H1 (cell line): ENCODE measurements around the gene TEX51. TPM values are rescaled to one million over a fixed set of nuclear protein-coding genes. Genes with fewer than 3 reads are reported as not detected.

Experiments
- CBX8 ChIP-seq: fragments of 300-800, 300-1000 bp; sonication (generic); IDR thresholded peaks from 2 replicates; pipeline ENCODE4 v1.7.1; 2016; ENCODE audit warnings: low read depth, low read length, borderline replicate concordance
- JUN ChIP-seq: IDR thresholded peaks from 2 replicates; pipeline ENCODE4 v1.6.1; 2011; ENCODE audit warnings: low read depth, mild to moderate bottlenecking, improper control_type of control experiment, low read length
- MAFK ChIP-seq: IDR thresholded peaks from 2 replicates; pipeline ENCODE4 v1.6.1; 2012; ENCODE audit warnings: low read depth, mild to moderate bottlenecking, improper control_type of control experiment, low read length
- RXRA ChIP-seq: IDR thresholded peaks from 2 replicates; pipeline ENCODE4 v1.6.1; 2011; ENCODE audit warnings: low read depth, mild to moderate bottlenecking, low read length, moderate library complexity; ENCODE audit not compliant: insufficient read depth
- TEAD4 ChIP-seq: IDR thresholded peaks from 2 replicates; pipeline ENCODE4 v1.6.1; 2012; ENCODE audit warnings: low read depth, low read length, inconsistent platforms, mixed read lengths
- polyA plus RNA-seq, 7 experiments: library from polyadenylated mRNA; depleted of rRNA in 3 of 7; stranded (reverse) in 5 of 7; unstranded in 2 of 7; fragments of >200 nt in 5 of 7; fragments of 200-250 nt in 2 of 7; gene quantifications; 1 replicate in 5 of 7; 2 replicates in 1 of 7; 4 replicates in 1 of 7; pipeline versions ENCODE4 v1.2.1 to v1.2.3, GENCODE V29; 2011 to 2013; ENCODE audit warnings: missing spikeins in 2 of 7, mixed read lengths in 2 of 7
- total RNA-seq: library from RNA; stranded (reverse); fragmentation: NEBNext Ultra II Directional; extraction: Animal tissue kit (Norgen Biotek cat#: 25700); gene quantifications from 2 replicates; pipeline ENCODE4 v1.2.1, GENCODE V29; 2021
- TF ChIP-seq, protein P1 (sequence below): fragments of 300-600 bp; sonication (generic); IDR thresholded peaks from 2 replicates; pipeline ENCODE4 v1.7.1; 2012; ENCODE audit warnings: low read length, moderate library complexity, mild to moderate bottlenecking, inconsistent platforms; ENCODE audit not compliant: insufficient replicate concordance
- TF ChIP-seq, protein P2 (sequence below): IDR thresholded peaks from 2 replicates; pipeline ENCODE4 v1.6.1; 2012; ENCODE audit warnings: low read length, inconsistent platforms

The TEX51 gene
- total and polyA plus RNA-seq, 2 of the 8 experiments (the other 6 are each of a cell fraction or from before 2014, with no cell fraction given): not detected

DNA sequence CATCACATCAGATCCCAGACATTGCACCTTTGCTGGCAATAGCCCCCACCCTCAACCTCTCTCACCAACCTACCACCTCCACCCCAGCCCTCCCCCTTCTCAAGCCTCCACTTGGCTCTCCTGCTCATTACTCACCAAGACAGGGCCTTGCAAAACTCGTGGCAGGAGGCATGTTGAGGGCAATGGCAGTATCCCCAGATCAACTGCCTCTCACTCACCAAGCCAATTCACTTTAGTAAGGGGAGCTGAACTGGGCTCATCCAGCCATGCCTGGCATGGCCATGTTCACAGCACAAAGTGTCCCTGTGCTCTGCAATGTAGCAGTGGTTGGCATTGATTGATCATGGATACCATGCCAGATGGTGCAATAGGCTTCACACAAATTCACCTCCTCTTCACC, 46.3 kb upstream of the TEX51 start (continued):
- TF ChIP-seq, protein P1, sequence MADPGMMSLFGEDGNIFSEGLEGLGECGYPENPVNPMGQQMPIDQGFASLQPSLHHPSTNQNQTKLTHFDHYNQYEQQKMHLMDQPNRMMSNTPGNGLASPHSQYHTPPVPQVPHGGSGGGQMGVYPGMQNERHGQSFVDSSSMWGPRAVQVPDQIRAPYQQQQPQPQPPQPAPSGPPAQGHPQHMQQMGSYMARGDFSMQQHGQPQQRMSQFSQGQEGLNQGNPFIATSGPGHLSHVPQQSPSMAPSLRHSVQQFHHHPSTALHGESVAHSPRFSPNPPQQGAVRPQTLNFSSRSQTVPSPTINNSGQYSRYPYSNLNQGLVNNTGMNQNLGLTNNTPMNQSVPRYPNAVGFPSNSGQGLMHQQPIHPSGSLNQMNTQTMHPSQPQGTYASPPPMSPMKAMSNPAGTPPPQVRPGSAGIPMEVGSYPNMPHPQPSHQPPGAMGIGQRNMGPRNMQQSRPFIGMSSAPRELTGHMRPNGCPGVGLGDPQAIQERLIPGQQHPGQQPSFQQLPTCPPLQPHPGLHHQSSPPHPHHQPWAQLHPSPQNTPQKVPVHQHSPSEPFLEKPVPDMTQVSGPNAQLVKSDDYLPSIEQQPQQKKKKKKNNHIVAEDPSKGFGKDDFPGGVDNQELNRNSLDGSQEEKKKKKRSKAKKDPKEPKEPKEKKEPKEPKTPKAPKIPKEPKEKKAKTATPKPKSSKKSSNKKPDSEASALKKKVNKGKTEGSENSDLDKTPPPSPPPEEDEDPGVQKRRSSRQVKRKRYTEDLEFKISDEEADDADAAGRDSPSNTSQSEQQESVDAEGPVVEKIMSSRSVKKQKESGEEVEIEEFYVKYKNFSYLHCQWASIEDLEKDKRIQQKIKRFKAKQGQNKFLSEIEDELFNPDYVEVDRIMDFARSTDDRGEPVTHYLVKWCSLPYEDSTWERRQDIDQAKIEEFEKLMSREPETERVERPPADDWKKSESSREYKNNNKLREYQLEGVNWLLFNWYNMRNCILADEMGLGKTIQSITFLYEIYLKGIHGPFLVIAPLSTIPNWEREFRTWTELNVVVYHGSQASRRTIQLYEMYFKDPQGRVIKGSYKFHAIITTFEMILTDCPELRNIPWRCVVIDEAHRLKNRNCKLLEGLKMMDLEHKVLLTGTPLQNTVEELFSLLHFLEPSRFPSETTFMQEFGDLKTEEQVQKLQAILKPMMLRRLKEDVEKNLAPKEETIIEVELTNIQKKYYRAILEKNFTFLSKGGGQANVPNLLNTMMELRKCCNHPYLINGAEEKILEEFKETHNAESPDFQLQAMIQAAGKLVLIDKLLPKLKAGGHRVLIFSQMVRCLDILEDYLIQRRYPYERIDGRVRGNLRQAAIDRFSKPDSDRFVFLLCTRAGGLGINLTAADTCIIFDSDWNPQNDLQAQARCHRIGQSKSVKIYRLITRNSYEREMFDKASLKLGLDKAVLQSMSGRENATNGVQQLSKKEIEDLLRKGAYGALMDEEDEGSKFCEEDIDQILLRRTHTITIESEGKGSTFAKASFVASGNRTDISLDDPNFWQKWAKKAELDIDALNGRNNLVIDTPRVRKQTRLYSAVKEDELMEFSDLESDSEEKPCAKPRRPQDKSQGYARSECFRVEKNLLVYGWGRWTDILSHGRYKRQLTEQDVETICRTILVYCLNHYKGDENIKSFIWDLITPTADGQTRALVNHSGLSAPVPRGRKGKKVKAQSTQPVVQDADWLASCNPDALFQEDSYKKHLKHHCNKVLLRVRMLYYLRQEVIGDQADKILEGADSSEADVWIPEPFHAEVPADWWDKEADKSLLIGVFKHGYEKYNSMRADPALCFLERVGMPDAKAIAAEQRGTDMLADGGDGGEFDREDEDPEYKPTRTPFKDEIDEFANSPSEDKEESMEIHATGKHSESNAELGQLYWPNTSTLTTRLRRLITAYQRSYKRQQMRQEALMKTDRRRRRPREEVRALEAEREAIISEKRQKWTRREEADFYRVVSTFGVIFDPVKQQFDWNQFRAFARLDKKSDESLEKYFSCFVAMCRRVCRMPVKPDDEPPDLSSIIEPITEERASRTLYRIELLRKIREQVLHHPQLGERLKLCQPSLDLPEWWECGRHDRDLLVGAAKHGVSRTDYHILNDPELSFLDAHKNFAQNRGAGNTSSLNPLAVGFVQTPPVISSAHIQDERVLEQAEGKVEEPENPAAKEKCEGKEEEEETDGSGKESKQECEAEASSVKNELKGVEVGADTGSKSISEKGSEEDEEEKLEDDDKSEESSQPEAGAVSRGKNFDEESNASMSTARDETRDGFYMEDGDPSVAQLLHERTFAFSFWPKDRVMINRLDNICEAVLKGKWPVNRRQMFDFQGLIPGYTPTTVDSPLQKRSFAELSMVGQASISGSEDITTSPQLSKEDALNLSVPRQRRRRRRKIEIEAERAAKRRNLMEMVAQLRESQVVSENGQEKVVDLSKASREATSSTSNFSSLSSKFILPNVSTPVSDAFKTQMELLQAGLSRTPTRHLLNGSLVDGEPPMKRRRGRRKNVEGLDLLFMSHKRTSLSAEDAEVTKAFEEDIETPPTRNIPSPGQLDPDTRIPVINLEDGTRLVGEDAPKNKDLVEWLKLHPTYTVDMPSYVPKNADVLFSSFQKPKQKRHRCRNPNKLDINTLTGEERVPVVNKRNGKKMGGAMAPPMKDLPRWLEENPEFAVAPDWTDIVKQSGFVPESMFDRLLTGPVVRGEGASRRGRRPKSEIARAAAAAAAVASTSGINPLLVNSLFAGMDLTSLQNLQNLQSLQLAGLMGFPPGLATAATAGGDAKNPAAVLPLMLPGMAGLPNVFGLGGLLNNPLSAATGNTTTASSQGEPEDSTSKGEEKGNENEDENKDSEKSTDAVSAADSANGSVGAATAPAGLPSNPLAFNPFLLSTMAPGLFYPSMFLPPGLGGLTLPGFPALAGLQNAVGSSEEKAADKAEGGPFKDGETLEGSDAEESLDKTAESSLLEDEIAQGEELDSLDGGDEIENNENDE: no peak
- no peak for TF ChIP-seq JUN
- TF ChIP-seq, protein P2, sequence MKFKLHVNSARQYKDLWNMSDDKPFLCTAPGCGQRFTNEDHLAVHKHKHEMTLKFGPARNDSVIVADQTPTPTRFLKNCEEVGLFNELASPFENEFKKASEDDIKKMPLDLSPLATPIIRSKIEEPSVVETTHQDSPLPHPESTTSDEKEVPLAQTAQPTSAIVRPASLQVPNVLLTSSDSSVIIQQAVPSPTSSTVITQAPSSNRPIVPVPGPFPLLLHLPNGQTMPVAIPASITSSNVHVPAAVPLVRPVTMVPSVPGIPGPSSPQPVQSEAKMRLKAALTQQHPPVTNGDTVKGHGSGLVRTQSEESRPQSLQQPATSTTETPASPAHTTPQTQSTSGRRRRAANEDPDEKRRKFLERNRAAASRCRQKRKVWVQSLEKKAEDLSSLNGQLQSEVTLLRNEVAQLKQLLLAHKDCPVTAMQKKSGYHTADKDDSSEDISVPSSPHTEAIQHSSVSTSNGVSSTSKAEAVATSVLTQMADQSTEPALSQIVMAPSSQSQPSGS: no peak
- no peak for TF ChIP-seq RXRA
- TF ChIP-seq MAFK: no peak
- no peak for TF ChIP-seq TEAD4
- TF ChIP-seq CBX8: no peak
